GM21515 (cell line): ENCODE measurements around the gene LEP.
"Not testable (repeated sequence)": the region's sequence is repeated elsewhere in the genome, so short reads cannot be mapped to it uniquely, and the experiment has no call there.

Source experiments
- ATAC-seq: cut with Tn5 transposase; IDR thresholded peaks from one replicate; pipeline ENCODE4 v1.9.1; 2021; ENCODE audit not compliant: unreplicated experiment

The LEP gene

GRCh38 chr7:128210590-128211570, 30.2 kb upstream of the LEP start:
- no peak for ATAC-seq

GRCh38 chr7:128211626-128212025, 29.5 kb upstream of the LEP start:
- no peak for ATAC-seq

GRCh38 chr7:128214463-128214862, 26.6 kb upstream of the LEP start:
- no peak for ATAC-seq

- no peak for ATAC-seq
Measured at GRCh38 chr7:128215281-128215680, 25.8 kb upstream of the LEP start.

GRCh38 chr7:128215739-128216138, 25.3 kb upstream of the LEP start:
- no peak for ATAC-seq

- ATAC-seq: no peak
Measured at GRCh38 chr7:128217030-128217805, 23.9 kb upstream of the LEP start.

- ATAC-seq: no peak
Measured at GRCh38 chr7:128217967-128218652, 23.0 kb upstream of the LEP start.

GRCh38 chr7:128219636-128220035, 21.4 kb upstream of the LEP start:
- no peak for ATAC-seq

- ATAC-seq: no peak
Measured at GRCh38 chr7:128221929-128222403, 19.1 kb upstream of the LEP start.

- no peak for ATAC-seq
Measured at GRCh38 chr7:128226132-128226980, 14.7 kb upstream of the LEP start.

- no peak for ATAC-seq
Measured at GRCh38 chr7:128227271-128227670, 13.8 kb upstream of the LEP start.

- no peak for ATAC-seq
Measured at GRCh38 chr7:128231021-128231420, 10.1 kb upstream of the LEP start.

GRCh38 chr7:128231677-128232076, 9.4 kb upstream of the LEP start:
- ATAC-seq: no peak

GRCh38 chr7:128233471-128233870, 7.6 kb upstream of the LEP start:
- no peak for ATAC-seq

- ATAC-seq: no peak
Measured at GRCh38 chr7:128234476-128235026, 6.5 kb upstream of the LEP start.

GRCh38 chr7:128235471-128235870, 5.6 kb upstream of the LEP start:
- ATAC-seq: no peak

GRCh38 chr7:128236924-128237586, 4.0 kb upstream of the LEP start:
- ATAC-seq: no peak

GRCh38 chr7:128239146-128239545, 1.9 kb upstream of the LEP start:
- not testable (repeated sequence) for ATAC-seq

- no peak for ATAC-seq
Measured at GRCh38 chr7:128242661-128243060, 1.6 kb downstream of the LEP start.
